HCT116 (cell line): ENCODE data around the gene PDLIM5. TPM values are rescaled to one million over a fixed set of nuclear protein-coding genes. Genes with fewer than 3 reads are reported as not detected.

Experiments used
- CBX3 ChIP-seq: IDR thresholded peaks from 2 replicates; pipeline ENCODE4 v1.6.1; 2012; ENCODE audit warnings: low read depth
- CTCF ChIP-seq, 3 experiments: fragments of 200-600 bp in 1 of 3; sonication (generic) in 1 of 3; IDR thresholded peaks in 2 of 3; conservative IDR thresholded peaks in 1 of 3; 2 replicates each; pipeline ENCODE4 v1.5.1; 2012 to 2017; ENCODE audit warnings: low read depth in 2 of 3, low read length in 2 of 3, antibody characterized with exemption in 1 of 3, borderline replicate concordance in 1 of 3, control low read depth in 1 of 3, mild to moderate bottlenecking in 1 of 3, mixed read lengths in 1 of 3, mixed run types in 1 of 3, moderate library complexity in 1 of 3; ENCODE audit not compliant: insufficient read depth in 1 of 3
- EGR1 ChIP-seq: IDR thresholded peaks from 2 replicates; pipeline ENCODE4 v1.6.1; 2012; ENCODE audit warnings: low read depth
- EZH2 ChIP-seq: fragments of 200-600 bp; sonication (generic); IDR thresholded peaks from 2 replicates; pipeline ENCODE4 v1.6.1; 2017; ENCODE audit warnings: antibody characterized with exemption, mixed run types
- JUND ChIP-seq: IDR thresholded peaks from 2 replicates; pipeline ENCODE4 v1.6.1; 2012
- SIN3A ChIP-seq: IDR thresholded peaks from 2 replicates; pipeline ENCODE4 v1.6.1; 2012; ENCODE audit warnings: low read depth
- TCF7L2 ChIP-seq: IDR thresholded peaks from 2 replicates; pipeline ENCODE4 v1.7.0; 2011; ENCODE audit warnings: borderline replicate concordance, inconsistent platforms; ENCODE audit not compliant: insufficient read depth, insufficient read length; ENCODE audit errors: extremely low read depth
- ZBTB33 ChIP-seq: IDR thresholded peaks from 2 replicates; pipeline ENCODE4 v1.6.1; 2011; ENCODE audit warnings: mild to moderate bottlenecking, low read length, moderate library complexity; ENCODE audit not compliant: insufficient replicate concordance; ENCODE audit errors: extremely low read depth
- ZFX ChIP-seq: fragments of 450-650 bp; IDR thresholded peaks from 2 replicates; pipeline ENCODE4 v1.6.1; 2017
- ZNF274 ChIP-seq: fragments of 200-500 bp; sonication (Bioruptor generic); IDR thresholded peaks from 2 replicates; pipeline ENCODE4 v1.6.1; 2014; ENCODE audit warnings: mild to moderate bottlenecking, low read depth, low read length, inconsistent platforms
- total RNA-seq: library from RNA; stranded (reverse); gene quantifications from one replicate; pipeline ENCODE4 v1.2.1, GENCODE V29; 2021; ENCODE audit not compliant: unreplicated experiment

Gene PDLIM5
- total RNA-seq, 1 experiment from 2014 or later: 130 TPM

GRCh38 chr4:94715726-94716125, 264.0 kb downstream of the PDLIM5 start (continued):
- TF ChIP-seq CTCF (IDR thresholded peaks at IDR 0.05 in 2 of 3, conservative IDR thresholded peaks at IDR 0.05 in 1 of 3; ENCODE audit: borderline replicate concordance in 1 of 3, insufficient read depth in 1 of 3, low read depth in 2 of 3, low read length in 2 of 3) (no peak), ZFX (no peak), ZBTB33 (no peak), EZH2 (no peak), SIN3A (no peak), JUND (no peak), CBX3 (no peak), ZNF274 (no peak), TCF7L2 (no peak), EGR1 (no peak)

Other genes starting within 250 kb of the PDLIM5 start
- 33.6 TPM for gene SMARCAD1, start 244.1 kb upstream of the PDLIM5 start, total RNA-seq
- not detected for gene HPGDS, start 109.1 kb upstream of the PDLIM5 start, total RNA-seq